ENCODE measurements around the gene EMP1. TPM values are rescaled to one million over a fixed set of nuclear protein-coding genes. Genes with fewer than 3 reads are reported as not detected.
A peak's percentile ranks its signal among the peaks of the same experiment; 100 is the strongest.

Gene EMP1
- total RNA-seq, 8 experiments from 2014 or later, result 0.23 to 195 (median 17.5) TPM

GRCh38 chr12:13205809-13206559 is 9.5 kb downstream of the EMP1 start:
- in situ Hi-C loops (cut with MboI; ENCODE audit: low pct_unique_long_range_greater_than_20kb in 2 of 9, low sequenced_read_pairs in 9 of 9, unreplicated experiment in 9 of 9), result loop anchor here in 5 of 9 experiments (10.0 to 25.0 kb wide), 6 partner anchors 94 to 294 kb away; partner anchors contain the start of genes GSG1 (in 2 of the 5) and HEBP1 (in 1 of the 5)
- peak in 2 of 8 experiments; percentile 1 to 15 for ATAC-seq (replicated peaks in 6 of 8)

DNA sequence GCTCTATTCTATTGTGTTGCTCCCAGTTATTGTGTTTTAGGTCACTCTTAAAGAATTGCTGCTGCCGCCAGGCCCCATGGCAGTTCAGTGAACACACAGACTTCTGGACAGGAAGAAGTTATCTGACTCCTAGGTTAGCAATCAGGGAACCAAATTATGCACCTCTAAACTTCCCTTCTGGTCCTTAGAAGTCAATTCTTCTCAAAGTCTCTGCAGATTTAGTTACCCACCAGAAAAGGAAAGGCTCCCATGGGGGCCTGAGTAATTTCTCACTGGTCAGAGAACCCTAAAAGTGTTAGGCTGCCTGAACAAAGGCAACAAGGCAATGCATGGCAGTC is 10.0 kb downstream of the EMP1 start:
- in situ Hi-C loops (cut with MboI; ENCODE audit: low pct_unique_long_range_greater_than_20kb in 2 of 9, low sequenced_read_pairs in 9 of 9, unreplicated experiment in 9 of 9), result loop anchor here in 5 of 9 experiments (10.0 to 25.0 kb wide), 6 partner anchors 94 to 294 kb away; partner anchors contain the start of genes GSG1 (in 2 of the 5) and HEBP1 (in 1 of the 5)
- ATAC-seq (replicated peaks in 6 of 8), result no peak
- Histone ChIP-seq H3K4me3 (no peak overlapping the region), H3K27ac (no peak overlapping the region), H3K4me1 (replicated peaks in 1 of 2) (peaks cover 36 to 43% of the 10 kb centered on the region in 2 donors)
- WGBS, 10 experiments, result 0 to 100% (median 83%) methylated on average over 1 of the region's 1 CpG; no CpG with 5 or more reads in 4 of the 10 experiments

More at GRCh38 chr12:13205809-13206559, 9.5 kb downstream of the EMP1 start:
- no peak overlapping the region for H3K27ac ChIP-seq
- H3K4me1 ChIP-seq (replicated peaks in 1 of 2), result peaks cover 31 to 39% of the 10 kb centered on the region in 2 donors
- 0 to 100% (median 52%) methylated on average over 1 to 3 of the region's 3 CpGs; no CpG with 5 or more reads in 4 of the 10 experiments for WGBS, 10 experiments
- H3K4me3 ChIP-seq, result no peak overlapping the region

GRCh38 chr12:13208533-13209435 is 12.3 kb downstream of the EMP1 start:
- no peak overlapping the region for H3K4me3 ChIP-seq
- in situ Hi-C loops (cut with MboI; ENCODE audit: low pct_unique_long_range_greater_than_20kb in 2 of 9, low sequenced_read_pairs in 9 of 9, unreplicated experiment in 9 of 9), result loop anchor here in 5 of 9 experiments (10.0 to 25.0 kb wide), 6 partner anchors 96 to 296 kb away; partner anchors contain the start of genes GSG1 (in 2 of the 5) and HEBP1 (in 1 of the 5)
- H3K27ac ChIP-seq, result no peak overlapping the region
- peaks cover 41 to 46% of the 10 kb centered on the region in 2 donors for H3K4me1 ChIP-seq (replicated peaks in 1 of 2)
- ATAC-seq (replicated peaks in 6 of 8), result peak in 5 of 8 experiments; percentile 4 to 36 (median 16)
- WGBS, 10 experiments, result 0 to 100% (median 65%) methylated on average over 1 to 7 of the region's 9 CpGs; no CpG with 5 or more reads in 2 of the 10 experiments

- in situ Hi-C loops (cut with MboI; ENCODE audit: low pct_unique_long_range_greater_than_20kb in 2 of 9, low sequenced_read_pairs in 9 of 9, unreplicated experiment in 9 of 9), result loop anchor here in 8 of 9 experiments (10.0 to 25.0 kb wide), 7 partner anchors 97 to 297 kb away; partner anchors contain the start of genes GSG1 (in 2 of the 8) and HEBP1 (in 1 of the 8)
- 7 to 87% (median 41%) methylated on average over 1 to 7 of the region's 7 CpGs for WGBS, 10 experiments
- ATAC-seq (replicated peaks in 6 of 8), result peak in 5 of 8 experiments; percentile 4 to 23 (median 16)
- Histone ChIP-seq H3K4me3 (no peak overlapping the region), H3K27ac (peak overlapping the region in 1 of 2 donors; percentile 2), H3K4me1 (replicated peaks in 1 of 2) (peaks cover 39 to 41% of the 10 kb centered on the region in 2 donors)
These were observed 13.1 kb downstream of the EMP1 start for GRCh38 chr12:13209436-13210235.

DNA sequence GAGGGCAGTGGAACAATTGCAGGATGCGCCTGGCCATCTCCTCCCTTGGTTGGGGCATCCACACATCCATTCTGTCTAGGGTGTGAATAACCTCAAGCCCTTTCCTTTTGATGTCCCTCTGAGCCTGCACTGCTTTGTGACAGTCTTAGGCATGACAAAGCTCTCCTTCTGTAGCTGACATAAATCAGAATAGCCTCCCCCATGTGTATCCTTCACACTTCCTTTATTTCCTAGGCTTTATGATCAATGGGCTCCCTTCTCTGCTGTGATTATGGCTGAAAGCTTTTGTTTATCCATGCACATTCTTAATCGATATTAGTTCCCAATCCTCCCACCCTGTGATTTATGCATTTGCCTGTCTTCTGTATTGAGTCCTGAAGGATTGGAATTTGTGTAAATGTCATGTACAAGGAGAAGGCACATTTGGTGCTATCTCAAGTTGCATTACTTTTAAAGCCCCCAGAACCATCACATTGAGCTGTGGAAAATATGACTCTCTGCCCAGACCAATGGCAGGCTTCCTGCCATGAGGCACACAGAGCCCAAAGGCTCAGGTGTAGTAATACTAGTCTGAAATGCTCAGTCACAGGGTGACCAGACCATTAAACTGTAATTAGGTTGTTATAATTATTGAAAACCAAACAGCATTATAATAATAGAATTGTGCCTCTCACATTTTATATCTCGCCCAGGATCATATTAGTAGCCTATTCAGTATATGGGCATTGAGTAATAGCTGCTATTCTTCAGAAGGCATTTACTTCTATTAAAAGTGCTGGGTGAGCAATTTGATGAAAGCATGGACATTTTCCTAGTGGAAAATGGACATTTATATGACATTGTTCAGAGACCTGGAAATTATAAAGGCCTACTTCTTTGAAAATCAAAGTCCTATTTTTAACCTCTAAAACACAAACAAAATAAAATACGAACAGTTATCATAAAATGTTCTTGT is 14.0 kb downstream of the EMP1 start:
- WGBS, 10 experiments, result 24 to 93% (median 49%) methylated on average over 1 to 4 of the region's 4 CpGs; no CpG with 5 or more reads in 1 of the 10 experiments
- Histone ChIP-seq H3K27ac (peak overlapping the region in 1 of 2 donors; percentile 2), H3K4me3 (no peak overlapping the region), H3K4me1 (replicated peaks in 1 of 2) (peaks cover 38 to 41% of the 10 kb centered on the region in 2 donors)
- ATAC-seq (replicated peaks in 6 of 8), result peak in 7 of 8 experiments; percentile 1 to 86 (median 71)
- in situ Hi-C loops (cut with MboI; ENCODE audit: low pct_unique_long_range_greater_than_20kb in 2 of 9, low sequenced_read_pairs in 9 of 9, unreplicated experiment in 9 of 9), result loop anchor here in 8 of 9 experiments (10.0 to 25.0 kb wide), 5 partner anchors 98 to 298 kb away; partner anchors contain the start of genes GSG1 (in 1 of the 8) and HEBP1 (in 1 of the 8)

DNA sequence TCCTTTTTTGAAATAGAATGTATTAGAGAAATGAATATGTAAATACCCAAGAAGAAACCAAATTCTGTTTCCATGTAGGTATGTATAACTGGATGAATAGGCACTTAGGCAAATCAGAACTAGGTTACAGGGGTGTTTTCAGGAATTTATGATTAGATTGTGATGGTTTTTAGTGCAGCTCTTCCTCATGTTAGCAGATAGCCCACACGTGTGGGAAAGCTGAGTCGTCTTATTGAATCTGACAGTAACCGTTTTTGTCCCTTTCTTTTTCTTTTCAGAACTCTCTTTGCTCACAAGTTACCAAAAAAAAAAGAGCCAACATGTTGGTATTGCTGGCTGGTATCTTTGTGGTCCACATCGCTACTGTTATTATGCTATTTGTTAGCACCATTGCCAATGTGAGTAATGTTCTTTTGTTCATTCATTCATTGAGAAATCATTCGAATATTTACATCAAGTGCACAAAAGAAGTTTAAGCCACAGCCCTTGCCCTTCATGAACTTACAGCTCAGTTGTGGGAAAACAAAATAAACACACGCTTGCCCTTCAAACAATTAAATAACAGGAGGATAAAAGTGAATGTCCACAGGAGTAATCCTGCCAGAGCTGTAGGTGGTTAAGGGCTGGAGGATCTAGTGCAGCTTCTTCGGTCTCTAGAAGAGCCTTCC is 14.8 kb downstream of the EMP1 start:
- WGBS, 10 experiments, result 17 to 80% (median 49%) methylated on average over 1 to 7 of the region's 7 CpGs
- in situ Hi-C loops (cut with MboI; ENCODE audit: low pct_unique_long_range_greater_than_20kb in 2 of 9, low sequenced_read_pairs in 9 of 9, unreplicated experiment in 9 of 9), result loop anchor here in 8 of 9 experiments (10.0 to 25.0 kb wide), 5 partner anchors 99 to 299 kb away; partner anchors contain the start of genes GSG1 (in 1 of the 8) and HEBP1 (in 1 of the 8)
- ATAC-seq (replicated peaks in 6 of 8), result peak in 4 of 8 experiments; percentile 3 to 25 (median 11)
- no peak overlapping the region for H3K27ac ChIP-seq
- H3K4me3 ChIP-seq, result no peak overlapping the region
- H3K4me1 ChIP-seq (replicated peaks in 1 of 2), result peaks cover 31 to 41% of the 10 kb centered on the region in 2 donors

GRCh38 chr12:13211859-13212664 is 15.5 kb downstream of the EMP1 start:
- in situ Hi-C loops (cut with MboI; ENCODE audit: low pct_unique_long_range_greater_than_20kb in 2 of 9, low sequenced_read_pairs in 9 of 9, unreplicated experiment in 9 of 9), result loop anchor here in 8 of 9 experiments (10.0 to 25.0 kb wide), 5 partner anchors 100 to 300 kb away; partner anchors contain the start of genes GSG1 (in 1 of the 8) and HEBP1 (in 1 of the 8)
- ATAC-seq (replicated peaks in 6 of 8), result peak in 6 of 8 experiments; percentile 3 to 68 (median 48)
- H3K27ac ChIP-seq, result no peak overlapping the region

GRCh38 chr12:13215056-13215455 is 18.5 kb downstream of the EMP1 start:
- no peak overlapping the region for H3K4me3 ChIP-seq
- peaks cover 15 to 19% of the 10 kb centered on the region in 2 donors for H3K4me1 ChIP-seq (replicated peaks in 1 of 2)
- ATAC-seq (replicated peaks in 6 of 8), result no peak
- in situ Hi-C loops (cut with MboI; ENCODE audit: low pct_unique_long_range_greater_than_20kb in 2 of 9, low sequenced_read_pairs in 9 of 9, unreplicated experiment in 9 of 9), result loop anchor here in 8 of 9 experiments (10.0 to 25.0 kb wide), 5 partner anchors 103 to 303 kb away; partner anchors contain the start of genes GSG1 (in 1 of the 8) and HEBP1 (in 1 of the 8)
- H3K27ac ChIP-seq, result no peak overlapping the region
- WGBS, 10 experiments, result 76 to 100% (median 95%) methylated on average over 1 to 2 of the region's 4 CpGs; no CpG with 5 or more reads in 4 of the 10 experiments

More at GRCh38 chr12:13211859-13212664, 15.5 kb downstream of the EMP1 start:
- Histone ChIP-seq H3K4me3 (no peak overlapping the region), H3K4me1 (replicated peaks in 1 of 2) (peaks cover 28 to 41% of the 10 kb centered on the region in 2 donors)
- 20 to 86% (median 77%) methylated on average over 2 to 7 of the region's 8 CpGs; no CpG with 5 or more reads in 1 of the 10 experiments for WGBS, 10 experiments

GRCh38 chr12:13218641-13219040 is 22.1 kb downstream of the EMP1 start:
- no peak overlapping the region for H3K27ac ChIP-seq
- H3K4me1 ChIP-seq (replicated peaks in 1 of 2), result peaks cover 0 to 6% of the 10 kb centered on the region in 2 donors
- in situ Hi-C loops (cut with MboI; ENCODE audit: low pct_unique_long_range_greater_than_20kb in 2 of 9, low sequenced_read_pairs in 9 of 9, unreplicated experiment in 9 of 9), result loop anchor here in 8 of 9 experiments (10.0 to 25.0 kb wide), 5 partner anchors 106 to 306 kb away; partner anchors contain the start of genes GSG1 (in 1 of the 8) and HEBP1 (in 1 of the 8)
- ATAC-seq (replicated peaks in 6 of 8), result peak in 2 of 8 experiments; percentile 1
- WGBS, 10 experiments, result 84 to 100% (median 95%) methylated on average over 1 to 3 of the region's 3 CpGs; no CpG with 5 or more reads in 2 of the 10 experiments
- H3K4me3 ChIP-seq, result no peak overlapping the region
